OCI-LY1 (cell line): ENCODE measurements around the gene WDFY4.

Experiments used
- H2AFZ ChIP-seq: fragments of 200-600 bp; sonication (generic), shearing (Covaris generic); 2 replicates; pipeline ENCODE4 v1.6.0; 2014; ENCODE audit warnings: antibody characterized with exemption, mild to moderate bottlenecking, low read length
- H3F3A ChIP-seq: fragments of 200-600 bp; sonication (generic), shearing (Covaris generic); 2 replicates; pipeline ENCODE4 v1.6.0; 2014; ENCODE audit warnings: mild to moderate bottlenecking, antibody characterized with exemption, low read length, moderate library complexity; ENCODE audit not compliant: insufficient read depth
- H3K27ac ChIP-seq: fragments of 200-600 bp; sonication (generic); 2 replicates; pipeline ENCODE4 v1.5.1; 2014; ENCODE audit warnings: low read length, mixed run types, mild to moderate bottlenecking, low read depth; ENCODE audit not compliant: poor library complexity, severe bottlenecking
- H3K27me3 ChIP-seq: fragments of 200-600 bp; sonication (generic); 2 replicates; pipeline ENCODE4 v1.6.0; 2014; ENCODE audit warnings: antibody characterized with exemption, mild to moderate bottlenecking, low read length, moderate library complexity; ENCODE audit not compliant: insufficient read depth
- H3K36me3 ChIP-seq: fragments of 200-600 bp; sonication (generic); 2 replicates; pipeline ENCODE4 v1.6.1; 2014; ENCODE audit warnings: mild to moderate bottlenecking, antibody characterized with exemption, low read length, moderate library complexity, mixed read lengths; ENCODE audit not compliant: insufficient read depth
- H3K4me1 ChIP-seq: fragments of 200-600 bp; sonication (generic); 2 replicates; pipeline ENCODE4 v1.5.1; 2014; ENCODE audit warnings: mild to moderate bottlenecking, low read length, moderate library complexity; ENCODE audit not compliant: insufficient read depth, severe bottlenecking
- H3K4me2 ChIP-seq: fragments of 200-600 bp; sonication (generic), shearing (Covaris generic); 2 replicates; pipeline ENCODE4 v1.6.1; 2014; ENCODE audit warnings: low read length
- H3K4me3 ChIP-seq: fragments of 200-600 bp; sonication (generic); 2 replicates; pipeline ENCODE4 v1.5.1; 2014; ENCODE audit warnings: low read length, low read depth, mild to moderate bottlenecking, mixed read lengths; ENCODE audit not compliant: poor library complexity, severe bottlenecking
- H3K79me2 ChIP-seq: fragments of 200-600 bp; shearing (Covaris generic); 2 replicates; pipeline ENCODE4 v1.6.1; 2016; ENCODE audit warnings: mixed run types, low read length, mixed read lengths; ENCODE audit not compliant: insufficient read depth
- H3K9ac ChIP-seq: fragments of 200-600 bp; sonication (generic), shearing (Covaris generic); 2 replicates; pipeline ENCODE4 v1.6.1; 2014; ENCODE audit warnings: mild to moderate bottlenecking, low read length, mixed read lengths
- H3K9me2 ChIP-seq: fragments of 200-600 bp; sonication (generic), shearing (Covaris generic); 2 replicates; pipeline ENCODE4 v1.6.1; 2014; ENCODE audit warnings: low read depth, mild to moderate bottlenecking, low read length, mixed read lengths
- H3K9me3 ChIP-seq: fragments of 200-600 bp; shearing (Covaris generic); 2 replicates; pipeline ENCODE4 v1.6.1; 2014; ENCODE audit warnings: low read length, mixed read lengths
- H4K20me1 ChIP-seq: fragments of 200-600 bp; sonication (generic), shearing (Covaris generic); 2 replicates; pipeline ENCODE4 v1.6.0; 2016; ENCODE audit warnings: mild to moderate bottlenecking, low read length; ENCODE audit not compliant: insufficient read depth
- CTCF ChIP-seq: fragments of 200-600 bp; sonication (generic), shearing (Covaris generic); IDR thresholded peaks from 2 replicates; pipeline ENCODE4 v1.5.1; 2017; ENCODE audit warnings: mild to moderate bottlenecking, antibody characterized with exemption, low read length, moderate library complexity, mixed read lengths
- EZH2 ChIP-seq: fragments of 200-600 bp; sonication (generic), shearing (Covaris generic); IDR thresholded peaks from 2 replicates; pipeline ENCODE4 v1.8.0; 2017; ENCODE audit warnings: borderline replicate concordance, mixed run types, mild to moderate bottlenecking, antibody characterized with exemption, low read length, moderate library complexity, mixed read lengths

Gene WDFY4

GRCh38 chr10:48957361-48958151 is 272.9 kb downstream of the WDFY4 start:
- no peak for TF ChIP-seq CTCF
- no peak for TF ChIP-seq EZH2
- Histone ChIP-seq H2AFZ (no peak overlapping the region), H3K9me3 (no peaks in the 10 kb centered on the region), H3K27ac (no peak overlapping the region), H3K79me2 (no peaks in the 10 kb centered on the region), H3K9me2 (no peaks in the 10 kb centered on the region), H3K9ac (no peak overlapping the region), H3K36me3 (peaks cover 67% of the 10 kb centered on the region; the same call in 1 of the 2 replicates), H3K4me3 (no peak overlapping the region), H3K4me1 (no peaks in the 10 kb centered on the region), H3F3A (no peaks in the 10 kb centered on the region), H3K27me3 (no peaks in the 10 kb centered on the region), H4K20me1 (no peaks in the 10 kb centered on the region), H3K4me2 (no peak overlapping the region)

GRCh38 chr10:48958598-48959190 is 274.0 kb downstream of the WDFY4 start:
- H3K4me1 ChIP-seq = no peaks in the 10 kb centered on the region
- H2AFZ ChIP-seq = no peak overlapping the region
- H3K4me3 ChIP-seq = no peak overlapping the region
- TF ChIP-seq CTCF (no peak), EZH2 (no peak)
- H3K27ac ChIP-seq = no peak overlapping the region
- H3K4me2 ChIP-seq = no peak overlapping the region
- no peaks in the 10 kb centered on the region for H3F3A ChIP-seq
- no peaks in the 10 kb centered on the region for H3K79me2 ChIP-seq
- no peaks in the 10 kb centered on the region for H3K9me3 ChIP-seq
- no peak overlapping the region for H3K9ac ChIP-seq
- H3K36me3 ChIP-seq = peaks cover 68% of the 10 kb centered on the region; the same call in 1 of the 2 replicates
- H3K27me3 ChIP-seq = no peaks in the 10 kb centered on the region
- H3K9me2 ChIP-seq = no peaks in the 10 kb centered on the region
- no peaks in the 10 kb centered on the region for H4K20me1 ChIP-seq

- Histone ChIP-seq H4K20me1 (no peaks in the 10 kb centered on the region), H3K4me3 (no peak overlapping the region), H2AFZ (no peak overlapping the region), H3K79me2 (no peaks in the 10 kb centered on the region), H3K4me1 (no peaks in the 10 kb centered on the region), H3K27me3 (no peaks in the 10 kb centered on the region), H3K9me3 (no peaks in the 10 kb centered on the region), H3K9me2 (no peaks in the 10 kb centered on the region), H3K4me2 (no peak overlapping the region), H3K27ac (no peak overlapping the region), H3K36me3 (peaks cover 90% of the 10 kb centered on the region), H3K9ac (no peak overlapping the region), H3F3A (no peaks in the 10 kb centered on the region)
- TF ChIP-seq CTCF (no peak), EZH2 (no peak)
Measured at GRCh38 chr10:48964038-48964437, 279.4 kb downstream of the WDFY4 start.
